GM12878 (cell line): ENCODE measurements around the gene TMEM256. TPM values are rescaled to one million over a fixed set of nuclear protein-coding genes. Genes with fewer than 3 reads are reported as not detected.

Source experiments
- ATF2 ChIP-seq: IDR thresholded peaks from 2 replicates; pipeline ENCODE4 v1.6.1; 2012; ENCODE audit warnings: low read length, inconsistent platforms
- BACH1 ChIP-seq: fragments of 450-650 bp; IDR thresholded peaks from 2 replicates; pipeline ENCODE4 v1.6.1; 2017; ENCODE audit warnings: mild to moderate bottlenecking, borderline replicate concordance
- EP300 ChIP-seq, 2 experiments: fragments of 150-350 bp in 1 of 2; IDR thresholded peaks; 2 replicates each; pipeline ENCODE4 v1.6.1; 2011 to 2012; ENCODE audit warnings: low read depth in 2 of 2, low read length in 2 of 2, borderline replicate concordance in 1 of 2, improper control_type of control experiment in 1 of 2, inconsistent platforms in 1 of 2; ENCODE audit not compliant: control insufficient read depth in 1 of 2
- IKZF1 ChIP-seq: fragments of 450-650 bp; conservative IDR thresholded peaks from 2 replicates; pipeline ENCODE4 v1.6.1; 2017; ENCODE audit warnings: antibody characterized with exemption, mild to moderate bottlenecking
- PBX3 ChIP-seq: IDR thresholded peaks from 2 replicates; pipeline ENCODE4 v1.6.1; 2011; ENCODE audit warnings: mild to moderate bottlenecking, low read depth, low read length, moderate library complexity; ENCODE audit not compliant: insufficient replicate concordance
- RCOR1 ChIP-seq: conservative IDR thresholded peaks from 2 replicates; pipeline ENCODE4 v1.6.1; 2012; ENCODE audit warnings: low read depth, low read length, improper control_type of control experiment
- YY1 ChIP-seq: IDR thresholded peaks from 2 replicates; pipeline ENCODE4 v1.6.1; 2011; ENCODE audit warnings: low read depth, mild to moderate bottlenecking, low read length
- ZNF687 ChIP-seq: fragments of 450-650 bp; IDR thresholded peaks from 2 replicates; pipeline ENCODE4 v1.6.1; 2017; ENCODE audit warnings: mild to moderate bottlenecking, moderate library complexity
- polyA plus RNA-seq, 11 experiments: library from polyadenylated mRNA; depleted of rRNA in 4 of 11; unstranded in 6 of 11; stranded (reverse) in 5 of 11; fragments of >200 nt; fragmentation: Nextera tagmentation in 4 of 11; fragmentation: Illumina TruSeq in 1 of 11; extraction: Ambion mirVana in 4 of 11; extraction: Trizol in 1 of 11; gene quantifications; 1 replicate in 1 of 11; 2 replicates in 10 of 11; pipeline versions ENCODE4 v1.2.1 to v1.2.3, GENCODE V29; 2011 to 2016; ENCODE audit warnings: inconsistent platforms in 2 of 11, missing spikeins in 2 of 11, low read depth in 1 of 11
- total RNA-seq, 4 experiments: library from RNA; depleted of rRNA in 3 of 4; stranded (reverse); fragments of >200 nt in 3 of 4; fragmentation: Illumina TruSeq in 1 of 4; extraction: Trizol in 1 of 4; gene quantifications; 2 replicates each; pipeline versions ENCODE4 v1.2.1 to v1.2.3, GENCODE V29; 2013 to 2021
- TF ChIP-seq, protein P1 (sequence below): fragments of 450-650 bp; formaldehyde crosslinking; IDR thresholded peaks from 2 replicates; pipeline ENCODE4 v1.4.0; 2020; ENCODE audit warnings: mild to moderate bottlenecking, moderate library complexity

Gene TMEM256
- total and polyA plus RNA-seq, 10 of the 15 experiments (the other 5 are each of a cell fraction or from before 2014, with no cell fraction given) = 57.3 to 342 (median 95.7) TPM

DNA sequence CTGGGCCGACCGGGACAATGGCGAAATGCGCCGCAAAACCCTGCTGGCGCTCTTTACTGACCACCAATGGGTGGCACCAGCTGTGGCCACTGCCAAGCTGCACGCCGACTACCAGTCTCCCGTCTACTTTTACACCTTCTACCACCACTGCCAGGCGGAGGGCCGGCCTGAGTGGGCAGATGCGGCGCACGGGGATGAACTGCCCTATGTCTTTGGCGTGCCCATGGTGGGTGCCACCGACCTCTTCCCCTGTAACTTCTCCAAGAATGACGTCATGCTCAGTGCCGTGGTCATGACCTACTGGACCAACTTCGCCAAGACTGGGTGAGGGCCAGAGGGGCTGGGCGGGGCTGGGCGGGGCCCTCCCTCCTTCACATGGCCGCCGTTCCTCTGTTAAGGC is 11.9 kb upstream of the TMEM256 start (continued):
- TF ChIP-seq, protein P1, sequence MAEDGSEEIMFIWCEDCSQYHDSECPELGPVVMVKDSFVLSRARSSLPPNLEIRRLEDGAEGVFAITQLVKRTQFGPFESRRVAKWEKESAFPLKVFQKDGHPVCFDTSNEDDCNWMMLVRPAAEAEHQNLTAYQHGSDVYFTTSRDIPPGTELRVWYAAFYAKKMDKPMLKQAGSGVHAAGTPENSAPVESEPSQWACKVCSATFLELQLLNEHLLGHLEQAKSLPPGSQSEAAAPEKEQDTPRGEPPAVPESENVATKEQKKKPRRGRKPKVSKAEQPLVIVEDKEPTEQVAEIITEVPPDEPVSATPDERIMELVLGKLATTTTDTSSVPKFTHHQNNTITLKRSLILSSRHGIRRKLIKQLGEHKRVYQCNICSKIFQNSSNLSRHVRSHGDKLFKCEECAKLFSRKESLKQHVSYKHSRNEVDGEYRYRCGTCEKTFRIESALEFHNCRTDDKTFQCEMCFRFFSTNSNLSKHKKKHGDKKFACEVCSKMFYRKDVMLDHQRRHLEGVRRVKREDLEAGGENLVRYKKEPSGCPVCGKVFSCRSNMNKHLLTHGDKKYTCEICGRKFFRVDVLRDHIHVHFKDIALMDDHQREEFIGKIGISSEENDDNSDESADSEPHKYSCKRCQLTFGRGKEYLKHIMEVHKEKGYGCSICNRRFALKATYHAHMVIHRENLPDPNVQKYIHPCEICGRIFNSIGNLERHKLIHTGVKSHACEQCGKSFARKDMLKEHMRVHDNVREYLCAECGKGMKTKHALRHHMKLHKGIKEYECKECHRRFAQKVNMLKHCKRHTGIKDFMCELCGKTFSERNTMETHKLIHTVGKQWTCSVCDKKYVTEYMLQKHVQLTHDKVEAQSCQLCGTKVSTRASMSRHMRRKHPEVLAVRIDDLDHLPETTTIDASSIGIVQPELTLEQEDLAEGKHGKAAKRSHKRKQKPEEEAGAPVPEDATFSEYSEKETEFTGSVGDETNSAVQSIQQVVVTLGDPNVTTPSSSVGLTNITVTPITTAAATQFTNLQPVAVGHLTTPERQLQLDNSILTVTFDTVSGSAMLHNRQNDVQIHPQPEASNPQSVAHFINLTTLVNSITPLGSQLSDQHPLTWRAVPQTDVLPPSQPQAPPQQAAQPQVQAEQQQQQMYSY (CRISPR knock-in tag) = no peak
- TF ChIP-seq PBX3 = no peak
- TF ChIP-seq EP300 (IDR thresholded peaks at IDR 0.05; ENCODE audit: borderline replicate concordance in 1 of 2, control insufficient read depth in 1 of 2, low read depth in 2 of 2, low read length in 2 of 2) = no peak
- TF ChIP-seq IKZF1 = no peak
- no peak for TF ChIP-seq YY1
- no peak for TF ChIP-seq RCOR1
- no peak for TF ChIP-seq ATF2
- TF ChIP-seq ZNF687 = no peak
- no peak for TF ChIP-seq BACH1
